GM18867 (cell line): ENCODE data around the gene PDE4B.
"Not testable (repeated sequence)": the region's sequence is repeated elsewhere in the genome, so short reads cannot be mapped to it uniquely, and the experiment has no call there.

Source experiments
- ATAC-seq: cut with Tn5 transposase; IDR thresholded peaks from one replicate; pipeline ENCODE4 v1.9.1; 2021; ENCODE audit warnings: mild to moderate bottlenecking, moderate library complexity; ENCODE audit not compliant: unreplicated experiment

Gene PDE4B

DNA sequence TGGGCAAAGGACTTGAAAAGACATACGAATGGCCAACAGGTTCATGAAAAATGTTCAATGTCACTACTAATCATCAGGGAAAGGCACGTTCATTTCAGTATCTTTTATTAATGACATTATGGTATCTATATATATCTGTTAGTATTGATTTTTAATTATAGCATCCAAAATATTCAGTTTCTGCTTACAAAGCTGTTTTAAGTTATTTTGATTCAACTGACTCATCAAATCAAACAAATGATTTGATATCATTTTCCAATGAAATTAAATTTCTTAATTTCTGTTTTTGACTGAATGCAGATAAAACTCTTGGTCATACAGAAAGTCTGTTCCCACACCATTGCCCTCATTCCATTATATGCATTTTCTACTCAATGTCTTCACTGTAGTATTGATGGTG, 315.9 kb downstream of the PDE4B start:
- no peak for ATAC-seq

DNA sequence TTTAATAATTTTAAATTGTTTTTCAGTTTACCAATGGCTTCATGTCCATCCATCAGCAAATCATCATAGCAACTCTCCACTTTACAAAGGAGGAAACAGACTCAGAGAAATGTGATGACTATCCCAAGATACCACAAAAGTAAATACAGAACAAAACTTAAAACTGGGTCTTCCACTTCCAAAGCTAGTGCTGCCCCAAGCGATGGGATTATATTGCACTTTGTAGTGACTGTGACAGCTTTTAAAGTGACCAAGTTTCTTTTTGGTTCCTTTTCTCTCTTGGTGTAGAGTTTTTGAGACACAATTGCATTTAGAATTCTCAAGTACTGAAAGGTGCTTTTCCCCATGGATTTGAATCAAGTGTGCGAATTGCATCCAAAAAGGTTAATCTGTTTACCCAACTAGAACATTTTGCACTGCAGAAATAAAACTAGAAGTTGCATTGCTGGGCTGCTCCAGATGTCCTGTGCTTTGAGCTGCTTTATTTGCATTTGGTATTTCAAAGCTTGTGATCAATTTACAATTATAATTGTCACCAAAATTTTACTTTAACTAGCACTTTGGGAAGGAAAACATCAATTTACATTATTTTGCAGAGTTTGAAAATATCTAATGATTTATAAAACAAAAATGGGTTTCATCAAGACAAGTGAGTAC, 320.2 kb downstream of the PDE4B start:
- no peak for ATAC-seq

DNA sequence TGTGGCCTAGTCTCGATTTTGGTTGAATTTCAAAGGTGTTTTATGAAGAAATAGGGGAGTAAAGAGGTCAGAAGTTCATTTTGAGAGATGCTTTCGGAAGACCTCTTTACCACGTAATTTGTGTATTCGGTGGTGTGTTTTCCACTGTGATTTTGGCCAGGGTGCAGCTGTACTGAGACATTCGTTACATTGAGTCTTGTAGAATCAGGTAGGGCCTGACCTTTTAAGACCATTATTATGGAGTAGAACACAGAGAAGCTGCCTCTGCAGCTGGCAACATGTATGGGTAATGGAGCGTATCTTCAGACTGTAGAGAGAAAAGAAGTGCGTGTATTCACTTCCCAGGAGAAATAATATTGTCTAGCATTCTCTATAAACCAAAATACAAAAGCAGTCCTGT, 326.5 kb downstream of the PDE4B start:
- peak; percentile 50 for ATAC-seq

DNA sequence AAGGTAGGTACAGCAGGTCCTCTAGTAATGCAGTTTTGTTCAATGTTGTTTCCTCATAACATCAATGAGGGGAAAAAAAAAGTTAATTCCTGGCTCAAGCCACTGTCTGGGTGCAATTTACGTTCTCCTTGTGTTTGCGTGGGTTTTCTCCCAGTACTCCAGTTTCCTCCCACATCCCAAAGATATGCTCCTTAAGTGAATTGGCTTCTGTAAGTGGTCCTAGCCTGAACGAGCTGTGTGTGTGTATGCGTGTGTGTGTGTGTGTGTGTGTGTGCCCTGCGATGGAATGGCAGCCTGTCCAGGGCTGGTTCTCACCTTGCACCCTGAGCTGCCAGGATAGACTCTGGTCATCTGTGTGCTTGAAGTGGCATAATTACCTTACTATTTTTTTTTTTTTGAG, 332.0 kb downstream of the PDE4B start:
- ATAC-seq, result no peak

DNA sequence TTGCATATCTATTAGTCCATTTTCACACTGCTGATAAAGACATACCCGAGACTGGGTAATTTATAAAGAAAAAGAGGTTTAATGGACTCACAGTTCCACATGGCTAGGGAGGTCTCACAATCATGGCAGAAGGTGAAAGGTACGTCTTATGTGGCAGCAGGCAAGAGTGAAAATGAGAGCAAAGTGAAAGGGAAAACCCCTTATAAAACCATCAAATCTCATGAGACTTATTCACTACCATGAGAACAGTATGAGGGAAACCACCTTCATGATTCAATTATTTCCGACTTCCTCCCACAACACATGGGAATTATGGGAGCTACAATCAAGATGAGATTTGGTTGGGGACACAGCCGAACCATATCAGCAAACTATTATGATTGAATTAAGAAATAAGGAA, 335.9 kb downstream of the PDE4B start:
- ATAC-seq, result not testable (repeated sequence)

DNA sequence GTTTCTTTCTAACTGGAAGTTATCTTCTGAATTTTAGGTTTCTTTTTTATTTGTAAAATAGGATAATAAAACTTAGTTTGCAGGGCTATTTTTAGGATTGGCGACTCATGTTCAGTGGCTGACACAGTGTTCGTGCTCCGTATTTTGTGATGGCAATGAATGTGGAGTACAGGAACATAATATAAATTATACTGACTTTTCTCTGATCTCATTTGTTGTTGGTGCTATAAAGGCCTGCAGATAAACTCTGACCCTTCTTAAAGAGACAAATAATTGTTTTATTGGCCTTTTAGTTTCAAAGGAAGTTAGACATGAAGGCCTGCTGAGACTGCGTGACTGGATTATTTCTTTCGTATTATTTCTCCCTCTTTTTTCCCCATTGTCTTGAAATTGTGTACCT, 339.6 kb downstream of the PDE4B start:
- ATAC-seq, result no peak

DNA sequence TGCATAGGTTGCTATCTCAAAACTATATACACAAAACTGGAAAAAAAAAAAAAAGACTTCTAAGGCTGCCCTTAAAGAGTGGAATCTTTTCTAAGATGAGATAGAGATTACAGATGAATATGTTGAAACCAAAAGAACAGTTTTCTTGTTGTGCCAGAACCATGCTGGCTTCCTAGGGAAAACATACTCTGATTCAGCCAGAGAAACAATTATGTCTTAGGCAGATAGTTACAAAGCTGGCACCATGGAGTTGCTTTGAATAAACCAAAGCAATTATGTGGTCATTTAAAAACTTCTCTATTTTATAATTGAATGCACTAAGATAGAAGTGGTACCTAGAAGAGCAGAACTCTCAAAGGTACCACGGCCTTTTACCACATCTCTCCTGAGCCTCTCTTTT, 341.3 kb downstream of the PDE4B start:
- no peak for ATAC-seq

DNA sequence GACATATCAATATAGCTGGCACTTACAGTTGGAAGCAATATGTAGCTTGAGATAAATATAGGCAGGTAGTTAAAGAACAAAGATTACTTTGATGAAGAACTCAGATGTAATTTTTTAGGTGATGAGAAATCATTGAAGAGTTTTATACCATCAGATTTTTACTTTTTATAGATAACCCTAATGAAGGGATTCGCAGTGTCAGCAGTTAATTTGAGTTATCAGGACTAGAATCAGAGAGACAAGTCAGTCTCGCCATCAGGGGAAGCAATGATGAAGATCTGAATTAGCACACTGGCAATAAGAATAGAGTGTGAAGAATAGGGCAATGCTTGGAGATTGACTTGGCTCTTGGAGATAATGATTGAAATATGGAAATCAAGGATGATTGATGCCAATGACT, 342.5 kb downstream of the PDE4B start:
- no peak for ATAC-seq

DNA sequence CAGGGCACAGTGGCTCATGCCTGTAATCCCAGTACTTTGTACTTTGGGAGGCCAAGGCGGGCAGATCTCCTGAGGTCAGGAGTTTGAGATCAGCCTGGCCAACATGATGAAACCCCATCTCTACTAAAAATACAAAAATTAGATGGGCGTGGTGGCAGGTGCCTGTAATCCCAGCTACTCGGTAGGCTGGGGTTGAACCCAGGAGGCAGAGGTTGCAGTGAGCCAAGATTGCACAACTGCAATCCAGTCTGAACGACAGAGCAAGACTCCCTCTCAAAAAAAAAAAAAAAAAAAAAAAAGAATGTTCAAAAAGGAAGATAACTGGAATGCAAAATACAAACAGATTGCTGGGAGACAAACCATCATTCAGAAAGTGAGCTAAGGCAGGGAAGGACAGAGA, 343.7 kb downstream of the PDE4B start:
- not testable (repeated sequence) for ATAC-seq

DNA sequence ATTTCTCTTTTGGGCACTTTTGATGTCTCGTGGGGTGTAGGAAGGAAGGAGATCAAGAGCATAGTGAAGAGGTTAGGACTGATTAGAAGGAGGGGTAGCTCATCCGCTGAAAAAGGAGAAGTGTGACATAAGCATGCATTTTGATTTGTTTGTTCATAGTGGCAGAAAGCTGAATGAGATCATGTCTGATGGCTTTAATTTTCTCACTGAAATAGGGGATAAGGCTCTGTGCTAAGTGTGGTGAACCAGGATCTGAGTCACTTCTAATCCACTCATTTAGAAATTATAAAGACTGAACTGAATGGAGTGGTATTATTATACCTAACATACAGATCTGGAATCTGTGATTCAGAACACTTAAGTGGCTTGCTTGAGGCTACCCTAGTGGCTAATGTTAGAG, 344.5 kb downstream of the PDE4B start:
- no peak for ATAC-seq

DNA sequence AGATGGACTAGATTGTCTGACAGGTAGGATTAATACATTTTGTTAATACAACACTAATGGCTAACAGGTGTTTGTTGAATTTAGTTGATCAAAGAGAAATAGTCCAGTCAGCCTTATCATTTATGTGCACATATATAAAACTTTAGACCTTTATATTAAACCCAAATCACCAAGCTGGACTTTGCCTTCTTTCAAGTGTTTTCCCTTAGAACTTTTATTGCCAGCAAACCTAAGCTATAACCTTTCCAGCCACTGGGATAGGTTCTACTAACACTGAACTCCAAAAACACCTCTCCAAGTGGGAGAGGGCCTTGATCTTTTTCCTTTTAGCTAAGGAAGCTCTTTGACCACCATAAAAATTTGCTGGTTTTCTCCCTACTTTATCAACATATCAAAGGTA, 345.9 kb downstream of the PDE4B start:
- no peak for ATAC-seq

DNA sequence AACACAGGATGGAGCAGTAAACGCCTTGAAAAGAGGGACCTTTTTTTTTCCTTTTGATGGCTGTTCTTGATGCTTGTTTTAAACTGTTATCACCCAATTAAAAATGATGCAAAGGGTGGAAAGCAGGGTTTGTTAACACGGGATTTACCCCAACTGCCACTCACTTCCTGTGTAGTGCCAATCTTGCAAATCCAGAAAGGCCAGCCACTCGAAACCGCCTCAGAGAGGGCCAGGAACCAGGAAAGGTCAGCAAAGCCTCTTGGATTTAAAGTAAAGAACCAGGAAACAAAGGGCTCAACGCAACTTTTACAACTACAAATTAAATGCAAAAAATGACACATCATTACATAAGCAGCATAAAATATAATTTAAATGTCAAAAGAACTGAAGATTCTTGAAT, 347.4 kb downstream of the PDE4B start:
- no peak for ATAC-seq

DNA sequence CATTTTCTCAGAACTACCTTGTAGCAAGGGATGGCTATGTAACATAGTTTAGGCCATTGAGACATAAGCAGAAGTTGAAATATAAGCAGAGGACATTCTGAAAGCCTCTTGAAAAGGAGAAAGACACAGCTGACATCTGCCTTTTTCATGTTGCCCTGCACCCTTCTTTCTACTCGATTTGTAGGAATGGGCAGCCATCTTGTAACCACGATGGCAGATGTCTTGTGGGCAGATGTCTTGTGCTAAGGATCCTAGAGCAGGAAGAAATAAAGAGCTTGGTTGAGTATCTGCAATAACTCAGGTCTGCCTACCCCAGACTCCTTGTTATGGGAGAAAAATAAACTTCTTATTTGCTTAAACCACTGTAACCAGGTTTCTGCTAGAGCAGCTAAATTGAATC, 351.0 kb downstream of the PDE4B start:
- no peak for ATAC-seq

DNA sequence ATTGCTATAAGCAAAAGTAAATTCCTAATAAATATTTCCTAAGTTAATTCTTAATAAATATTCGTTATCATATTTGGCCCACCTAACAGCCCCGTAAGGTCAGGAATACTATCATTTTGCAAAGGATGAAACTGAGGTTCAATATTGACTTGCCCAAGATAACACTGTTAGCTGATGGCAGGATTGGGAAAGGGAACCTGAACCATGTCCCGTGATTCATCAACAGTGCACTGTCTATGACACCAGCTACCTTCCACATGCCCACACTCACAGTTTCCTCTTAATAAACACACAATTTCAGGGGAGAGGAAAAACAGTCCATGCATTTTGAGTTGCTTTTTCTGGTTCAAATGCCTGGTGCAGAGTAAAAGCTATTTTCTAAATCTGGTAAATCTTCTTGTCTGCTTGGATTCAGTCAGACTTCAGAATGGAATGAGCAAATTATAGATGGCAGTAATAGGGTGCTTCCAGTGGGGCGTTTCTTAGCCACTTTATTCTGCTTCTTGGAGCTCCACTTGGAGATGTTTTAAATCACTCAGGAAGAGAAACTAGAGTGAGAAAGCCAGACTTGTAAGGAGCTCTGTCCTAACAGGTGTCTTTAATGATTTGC, 354.6 kb downstream of the PDE4B start:
- ATAC-seq, result no peak

DNA sequence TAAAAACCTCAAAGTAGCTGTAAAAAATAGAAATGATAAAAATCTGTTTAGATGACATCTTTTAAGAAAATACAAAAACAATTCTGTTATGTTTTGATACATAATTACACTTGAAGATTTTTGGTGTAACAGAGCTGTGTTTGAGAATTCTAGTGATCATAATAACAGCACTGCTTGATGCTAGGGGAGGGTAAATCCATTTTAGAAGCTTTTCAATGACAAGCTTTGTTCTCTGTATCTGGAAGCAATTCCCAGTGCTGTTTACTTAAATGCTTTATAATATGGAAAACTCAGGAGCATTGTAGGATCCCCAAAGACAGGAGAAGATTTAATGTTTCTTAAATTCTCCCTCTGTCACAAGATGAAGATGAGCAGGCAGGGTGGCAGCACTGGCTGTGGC, 359.3 kb downstream of the PDE4B start:
- ATAC-seq, result no peak

DNA sequence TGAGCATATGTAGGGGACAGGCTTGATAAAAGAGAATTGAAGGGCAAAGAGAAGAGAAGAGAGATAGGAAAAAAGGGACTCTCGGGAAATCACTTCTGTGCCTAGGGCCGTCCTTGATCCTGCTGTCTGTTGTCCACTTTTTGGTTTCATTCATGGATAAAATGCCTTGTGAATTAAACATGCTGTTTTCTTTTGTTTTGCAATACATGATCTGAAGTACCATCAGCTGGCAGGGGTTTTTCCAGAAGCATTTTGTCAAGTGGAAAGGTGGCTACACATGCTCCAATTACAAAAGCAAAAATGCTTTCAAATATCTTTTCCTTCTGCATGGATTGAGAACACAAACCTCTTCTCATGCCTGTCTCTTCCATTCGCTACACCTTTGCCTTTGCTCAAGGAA, 361.7 kb downstream of the PDE4B start:
- ATAC-seq, result no peak

DNA sequence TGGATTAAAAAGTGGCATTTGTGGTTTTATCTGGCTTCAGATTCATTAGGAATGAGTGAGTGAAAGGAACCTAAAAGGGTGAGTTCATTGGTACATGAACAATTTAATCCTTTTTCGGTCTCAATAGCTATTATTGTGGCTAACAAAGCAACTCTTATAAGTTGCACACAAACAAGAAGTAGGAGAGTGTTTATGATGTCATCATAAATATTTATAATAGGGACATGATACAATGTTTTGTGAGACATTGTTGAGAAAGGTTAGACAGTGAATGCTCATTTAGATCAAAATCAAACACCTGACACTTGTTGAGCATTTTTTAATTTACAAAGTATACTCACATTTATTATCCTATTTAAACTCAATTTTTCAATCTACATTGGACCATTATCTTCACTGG, 363.4 kb downstream of the PDE4B start:
- ATAC-seq, result no peak

DNA sequence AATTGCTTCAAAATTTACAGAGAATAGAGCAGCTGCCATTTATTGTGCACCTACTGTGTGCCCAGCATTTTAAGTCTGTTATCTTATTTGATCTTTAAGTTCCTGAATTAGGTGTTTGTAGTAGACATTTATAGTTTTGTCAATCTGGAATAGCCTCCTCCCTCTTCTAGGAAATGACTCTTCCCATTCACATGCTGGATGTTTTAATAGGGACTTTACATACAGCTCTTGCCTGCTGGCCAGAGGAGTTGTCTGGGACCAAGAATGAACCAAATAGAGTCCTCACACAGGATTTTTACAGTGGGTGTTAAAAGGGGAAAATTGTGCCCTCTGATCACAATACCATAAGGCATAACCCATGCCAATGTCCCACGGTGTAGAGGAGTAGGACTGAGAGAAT, 367.1 kb downstream of the PDE4B start:
- ATAC-seq, result no peak

DNA sequence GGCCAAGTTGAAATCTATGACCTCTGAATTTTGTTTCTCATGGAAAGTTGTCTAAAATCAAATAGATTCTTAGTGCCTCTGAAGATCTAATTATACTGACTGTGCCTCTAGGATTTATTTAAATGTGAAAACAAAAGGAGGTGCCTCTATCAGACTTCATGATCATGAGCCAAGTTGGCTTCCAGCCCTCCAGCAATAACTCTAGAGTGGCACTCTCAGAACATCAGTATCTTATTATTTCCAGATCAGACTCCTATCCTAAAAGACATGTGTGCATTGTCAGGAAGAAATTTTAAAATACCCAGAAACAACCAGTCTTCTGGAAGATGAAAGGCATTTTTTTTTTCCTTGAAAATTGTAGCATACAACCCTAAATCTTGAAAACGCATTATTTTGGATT, 368.0 kb downstream of the PDE4B start:
- ATAC-seq, result no peak

DNA sequence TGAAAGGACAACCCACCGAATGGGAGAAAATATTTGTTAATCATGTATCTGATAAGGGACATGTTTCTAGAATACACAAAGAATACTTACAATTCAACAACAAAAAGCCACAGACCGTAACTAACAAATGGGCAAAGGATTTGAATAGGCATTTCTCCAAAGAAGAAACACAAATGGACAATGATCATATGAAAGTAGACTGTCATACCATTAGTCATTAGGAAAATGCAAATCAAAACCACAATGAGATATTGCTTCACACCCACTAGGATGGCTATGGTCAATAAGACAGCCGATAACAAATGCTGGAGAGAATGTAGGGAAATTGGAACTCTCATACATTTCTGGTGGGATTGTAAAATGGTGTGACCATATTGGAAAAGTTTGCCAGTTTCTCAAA, 374.1 kb downstream of the PDE4B start:
- ATAC-seq, result no peak

DNA sequence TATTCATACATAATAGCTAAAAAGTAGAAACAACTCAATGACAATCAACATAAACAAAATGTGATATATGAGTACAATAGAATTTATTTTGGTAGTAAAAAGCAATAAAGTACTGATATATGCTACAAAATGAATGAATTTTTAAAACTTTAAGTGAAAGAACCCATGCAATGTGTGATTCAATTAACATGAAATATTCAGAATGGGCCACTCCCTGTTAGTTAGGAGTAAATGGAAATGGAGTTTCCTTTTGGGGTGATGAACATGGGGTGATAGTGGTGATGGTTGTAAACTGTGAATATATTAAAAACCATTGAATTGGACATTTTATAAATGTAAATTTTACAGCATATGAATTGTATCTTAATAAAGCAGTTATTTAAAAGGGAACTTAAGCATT, 374.6 kb downstream of the PDE4B start:
- ATAC-seq, result no peak

DNA sequence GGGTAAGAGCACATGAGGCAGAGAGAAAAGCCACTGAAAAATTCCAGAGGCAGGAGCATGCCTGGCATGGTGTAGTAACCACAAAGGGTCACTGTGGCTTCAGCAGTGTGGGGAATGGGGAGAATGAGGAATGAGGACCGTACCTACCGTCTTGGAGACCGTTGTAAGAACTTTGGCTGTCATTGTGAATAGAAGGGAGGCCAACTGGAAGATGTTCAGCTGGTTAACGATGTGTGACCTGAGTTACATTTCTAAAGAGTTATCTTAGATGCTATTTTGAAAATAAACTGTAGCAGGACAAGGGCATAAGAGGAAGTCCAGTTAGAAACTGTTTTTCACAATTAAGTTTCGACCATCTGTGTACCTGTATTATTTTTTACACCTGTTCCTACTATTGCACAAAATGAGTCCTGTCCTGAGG, 375.8 kb downstream of the PDE4B start:
- peak; percentile 62 for ATAC-seq
